HG03558 (cell line): ENCODE measurements around the gene MOB3C.

Experiments used
- ATAC-seq: cut with Tn5 transposase; IDR thresholded peaks from one replicate; pipeline ENCODE4 v1.9.1; 2021; ENCODE audit warnings: moderate number of reproducible peaks; ENCODE audit not compliant: unreplicated experiment; ENCODE audit errors: extremely low read depth

MOB3C gene

GRCh38 chr1:46642115-46642680, 25.6 kb upstream of the MOB3C start:
- no peak for ATAC-seq

- no peak for ATAC-seq
Observed at GRCh38 chr1:46639547-46639946, 22.9 kb upstream of the MOB3C start.

GRCh38 chr1:46638921-46639320, 22.3 kb upstream of the MOB3C start:
- no peak for ATAC-seq

- ATAC-seq: no peak
Observed at GRCh38 chr1:46637444-46638083, 21.0 kb upstream of the MOB3C start.

- ATAC-seq: no peak
Observed at GRCh38 chr1:46635205-46635604, 18.6 kb upstream of the MOB3C start.

- ATAC-seq: no peak
Observed at GRCh38 chr1:46630719-46631118, 14.1 kb upstream of the MOB3C start.

- no peak for ATAC-seq
Observed at GRCh38 chr1:46623743-46624644, 7.4 kb upstream of the MOB3C start.

GRCh38 chr1:46622344-46622743, 5.7 kb upstream of the MOB3C start:
- ATAC-seq: no peak

GRCh38 chr1:46621930-46622329, 5.3 kb upstream of the MOB3C start:
- no peak for ATAC-seq

- ATAC-seq: no peak
Observed at GRCh38 chr1:46619656-46620258, 3.1 kb upstream of the MOB3C start.

- ATAC-seq: no peak
Observed at GRCh38 chr1:46618754-46619415, 2.3 kb upstream of the MOB3C start.

GRCh38 chr1:46617833-46618232, 1.2 kb upstream of the MOB3C start:
- ATAC-seq: no peak

- no peak for ATAC-seq
Observed at GRCh38 chr1:46617108-46617800, 643 bp upstream of the MOB3C start.

GRCh38 chr1:46615735-46616134, 876 bp downstream of the MOB3C start:
- no peak for ATAC-seq

- ATAC-seq: no peak
Observed at GRCh38 chr1:46615088-46615487, 1.5 kb downstream of the MOB3C start.

- no peak for ATAC-seq
Observed at GRCh38 chr1:46614604-46614984, 2.0 kb downstream of the MOB3C start.

GRCh38 chr1:46613661-46614603, 2.7 kb downstream of the MOB3C start:
- ATAC-seq: no peak

GRCh38 chr1:46612937-46613660, 3.5 kb downstream of the MOB3C start:
- ATAC-seq: no peak
